ENCODE data around the gene ESPNL.

ESPNL gene

DNA sequence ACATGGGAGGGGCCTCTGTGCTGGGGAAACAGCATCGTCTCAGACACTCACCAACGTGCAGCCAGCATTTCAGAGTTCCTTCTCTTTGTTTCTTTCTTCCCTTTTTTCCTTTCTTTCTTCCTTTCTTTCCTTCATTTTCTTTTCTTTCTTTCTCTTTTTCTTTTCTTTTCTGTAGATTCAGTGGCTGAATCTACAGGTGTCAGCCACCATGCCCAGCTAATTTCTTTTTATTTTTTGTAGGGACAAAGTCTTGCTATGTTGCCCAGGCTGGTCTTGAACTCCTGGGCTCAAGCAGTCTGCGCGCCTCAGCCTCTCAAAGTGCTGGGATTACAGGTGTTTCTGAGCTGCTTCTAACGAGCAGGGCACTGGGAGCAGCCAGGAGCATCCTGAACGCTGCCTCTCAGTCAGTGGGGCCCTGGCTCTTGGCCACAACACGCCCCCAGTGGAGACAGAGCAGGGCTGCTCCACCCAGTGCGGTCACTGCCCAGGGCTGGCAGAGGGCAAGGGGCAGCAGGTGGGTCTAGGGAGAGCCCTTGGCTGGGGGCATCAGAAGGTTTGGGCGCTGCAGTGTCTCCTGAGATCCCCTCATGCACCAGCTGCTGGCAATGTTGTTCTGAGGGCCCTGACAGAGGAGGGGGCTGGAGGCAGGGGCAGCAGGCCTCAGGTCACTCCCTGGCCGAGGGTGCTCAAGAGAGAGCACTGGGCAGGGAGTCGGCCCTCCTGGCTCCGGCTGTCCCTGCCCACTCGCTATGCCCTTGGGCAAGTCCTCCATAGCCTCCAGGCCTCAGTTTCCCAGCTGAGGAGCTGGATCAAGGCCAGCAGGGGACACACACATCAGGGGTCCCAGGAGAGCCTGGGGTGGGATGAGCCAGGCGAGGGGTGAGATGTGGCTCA, 33.6 kb downstream of the ESPNL start:
- DNase-seq (ENCODE audit: low read depth), result no peak
- no peak overlapping the region for H3K4me3 ChIP-seq (replicated peaks; ENCODE audit: low read depth, low read length)
- TF ChIP-seq, protein P1, sequence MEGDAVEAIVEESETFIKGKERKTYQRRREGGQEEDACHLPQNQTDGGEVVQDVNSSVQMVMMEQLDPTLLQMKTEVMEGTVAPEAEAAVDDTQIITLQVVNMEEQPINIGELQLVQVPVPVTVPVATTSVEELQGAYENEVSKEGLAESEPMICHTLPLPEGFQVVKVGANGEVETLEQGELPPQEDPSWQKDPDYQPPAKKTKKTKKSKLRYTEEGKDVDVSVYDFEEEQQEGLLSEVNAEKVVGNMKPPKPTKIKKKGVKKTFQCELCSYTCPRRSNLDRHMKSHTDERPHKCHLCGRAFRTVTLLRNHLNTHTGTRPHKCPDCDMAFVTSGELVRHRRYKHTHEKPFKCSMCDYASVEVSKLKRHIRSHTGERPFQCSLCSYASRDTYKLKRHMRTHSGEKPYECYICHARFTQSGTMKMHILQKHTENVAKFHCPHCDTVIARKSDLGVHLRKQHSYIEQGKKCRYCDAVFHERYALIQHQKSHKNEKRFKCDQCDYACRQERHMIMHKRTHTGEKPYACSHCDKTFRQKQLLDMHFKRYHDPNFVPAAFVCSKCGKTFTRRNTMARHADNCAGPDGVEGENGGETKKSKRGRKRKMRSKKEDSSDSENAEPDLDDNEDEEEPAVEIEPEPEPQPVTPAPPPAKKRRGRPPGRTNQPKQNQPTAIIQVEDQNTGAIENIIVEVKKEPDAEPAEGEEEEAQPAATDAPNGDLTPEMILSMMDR (IDR thresholded peaks at IDR 0.05; ENCODE audit: low read length, missing control alignments), result no peak

DNA sequence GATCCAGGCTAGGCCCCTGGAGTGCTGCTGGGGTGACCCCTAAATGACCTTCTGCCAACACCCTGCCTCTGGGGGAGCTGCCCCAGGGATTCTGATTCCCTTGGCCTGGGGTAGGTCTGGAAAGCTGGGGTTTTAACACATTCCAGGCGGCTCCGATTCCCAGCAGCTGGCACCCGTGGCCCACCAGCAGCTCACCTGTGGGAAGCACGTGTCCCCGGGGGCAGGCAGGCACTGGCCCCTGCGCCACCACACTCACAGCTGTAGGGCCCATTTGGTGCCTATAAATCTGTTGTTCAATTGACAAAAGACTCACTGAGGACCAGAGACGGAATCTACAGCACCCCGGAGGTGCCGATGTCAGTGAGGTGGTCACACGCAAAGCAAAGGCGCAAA, 34.2 kb downstream of the ESPNL start:
- TF ChIP-seq, protein P1 (IDR thresholded peaks at IDR 0.05; ENCODE audit: low read length, missing control alignments), result no peak
- DNase-seq (ENCODE audit: low read depth), result no peak
- no peak overlapping the region for H3K4me3 ChIP-seq (replicated peaks; ENCODE audit: low read depth, low read length)

GRCh38 chr2:238135601-238136150, 35.5 kb downstream of the ESPNL start:
- no peak for DNase-seq (ENCODE audit: low read depth)
- TF ChIP-seq, protein P1 (IDR thresholded peaks at IDR 0.05; ENCODE audit: low read length, missing control alignments), result no peak
- no peak overlapping the region for H3K4me3 ChIP-seq (replicated peaks; ENCODE audit: low read depth, low read length)

GRCh38 chr2:238136820-238137537, 36.8 kb downstream of the ESPNL start:
- peak; percentile 82 for DNase-seq (ENCODE audit: low read depth)
- H3K4me3 ChIP-seq (replicated peaks; ENCODE audit: low read depth, low read length), result no peak overlapping the region

GRCh38 chr2:238137885-238138284, 37.7 kb downstream of the ESPNL start:
- DNase-seq (ENCODE audit: low read depth), result no peak
- TF ChIP-seq, protein P1 (IDR thresholded peaks at IDR 0.05; ENCODE audit: low read length, missing control alignments), result no peak
- H3K4me3 ChIP-seq (replicated peaks; ENCODE audit: low read depth, low read length), result no peak overlapping the region

More at GRCh38 chr2:238136820-238137537, 36.8 kb downstream of the ESPNL start:
- TF ChIP-seq, protein P1 (IDR thresholded peaks at IDR 0.05; ENCODE audit: low read length, missing control alignments), result no peak

- DNase-seq (ENCODE audit: low read depth), result no peak
- no peak within 1 kb of the TSS for H3K4me3 ChIP-seq (replicated peaks; ENCODE audit: low read depth, low read length)
- TF ChIP-seq, protein P1 (IDR thresholded peaks at IDR 0.05; ENCODE audit: low read length, missing control alignments), result no peak
These were observed 38.4 kb downstream of the ESPNL start, which contains the start of gene KLHL30 for GRCh38 chr2:238138331-238139195. Gene KLHL30, plus strand, starts transcription at chr2:238138668. Its CDS starts 2,087 bp downstream, at chr2:238140755.
